Trophoblast cell (in vitro differentiated cells and primary cell): ENCODE results near the gene PXDN.

Experiments used
- DNase-seq, 2 donors: peaks; one replicate each; pipeline ENCODE4 v3.0.0-alpha.2; 2016
- H2AFZ ChIP-seq: 2 replicates; pipeline ENCODE4 v1.6.1; 2013; ENCODE audit warnings: low read length, moderate library complexity, mild to moderate bottlenecking; ENCODE audit not compliant: insufficient read depth, poor library complexity
- H2AK5ac ChIP-seq: 2 replicates; pipeline ENCODE4 v1.6.1; 2013; ENCODE audit warnings: mild to moderate bottlenecking, low read length
- H2BK120ac ChIP-seq: 2 replicates; pipeline ENCODE4 v1.6.1; 2013; ENCODE audit warnings: low read length, mild to moderate bottlenecking, moderate library complexity; ENCODE audit not compliant: insufficient read depth, poor library complexity
- H2BK12ac ChIP-seq: 2 replicates; pipeline ENCODE4 v1.6.1; 2013; ENCODE audit warnings: mild to moderate bottlenecking, low read length, moderate library complexity
- H2BK5ac ChIP-seq: 2 replicates; pipeline ENCODE4 v1.6.1; 2013; ENCODE audit warnings: low read length, low read depth, moderate library complexity, mild to moderate bottlenecking; ENCODE audit not compliant: poor library complexity
- H3K14ac ChIP-seq: 2 replicates; pipeline ENCODE4 v1.6.1; 2013; ENCODE audit warnings: mild to moderate bottlenecking, low read length
- H3K18ac ChIP-seq: 2 replicates; pipeline ENCODE4 v1.6.1; 2013; ENCODE audit warnings: mild to moderate bottlenecking, low read length
- H3K23ac ChIP-seq: 2 replicates; pipeline ENCODE4 v1.6.1; 2013; ENCODE audit warnings: low read length
- H3K27ac ChIP-seq: 2 replicates; pipeline ENCODE4 v1.5.1; 2013; ENCODE audit warnings: low read depth, mild to moderate bottlenecking, inconsistent platforms, low read length, moderate library complexity
- H3K27me3 ChIP-seq: 2 replicates; pipeline ENCODE4 v1.6.1; 2013; ENCODE audit warnings: inconsistent platforms, mild to moderate bottlenecking, low read length, moderate library complexity; ENCODE audit not compliant: insufficient read depth
- H3K36me3 ChIP-seq, 2 experiments: 1 replicate in 1 of 2; 2 replicates in 1 of 2; pipeline ENCODE4 v1.6.1; 2013; ENCODE audit warnings: low read length in 2 of 2, mild to moderate bottlenecking in 2 of 2, moderate library complexity in 1 of 2; ENCODE audit not compliant: insufficient read depth in 2 of 2, control insufficient read depth in 1 of 2
- H3K4ac ChIP-seq: 2 replicates; pipeline ENCODE4 v1.6.1; 2013; ENCODE audit warnings: low read depth, mild to moderate bottlenecking, low read length, moderate library complexity
- H3K4me1 ChIP-seq, 2 experiments: 1 replicate in 1 of 2; 2 replicates in 1 of 2; pipeline ENCODE4 v1.6.1; 2013; ENCODE audit warnings: low read length in 2 of 2, mild to moderate bottlenecking in 2 of 2, moderate library complexity in 1 of 2; ENCODE audit not compliant: insufficient read depth in 2 of 2, control insufficient read depth in 1 of 2
- H3K4me2 ChIP-seq: 2 replicates; pipeline ENCODE4 v1.6.1; 2013; ENCODE audit warnings: inconsistent platforms, mild to moderate bottlenecking, low read length, moderate library complexity
- H3K4me3 ChIP-seq: 2 replicates; pipeline ENCODE4 v1.5.1; 2013; ENCODE audit warnings: mild to moderate bottlenecking, low read depth, low read length, inconsistent platforms
- H3K79me1 ChIP-seq: one replicate; pipeline ENCODE4 v1.6.1; 2013; ENCODE audit warnings: low read length
- H3K79me2 ChIP-seq: 2 replicates; pipeline ENCODE4 v1.6.1; 2013; ENCODE audit warnings: low read length, mild to moderate bottlenecking; ENCODE audit not compliant: control insufficient read depth, insufficient read depth, poor library complexity
- H3K9ac ChIP-seq: 2 replicates; pipeline ENCODE4 v1.6.1; 2013; ENCODE audit warnings: mild to moderate bottlenecking, low read length
- H3K9me3 ChIP-seq: 2 replicates; pipeline ENCODE4 v1.6.1; 2013; ENCODE audit warnings: low read depth, mild to moderate bottlenecking, control low read depth, inconsistent platforms, low read length; ENCODE audit not compliant: insufficient read depth
- H4K12ac ChIP-seq: 2 replicates; pipeline ENCODE4 v1.6.1; 2013; ENCODE audit warnings: low read depth, mild to moderate bottlenecking, low read length, moderate library complexity
- H4K8ac ChIP-seq: 2 replicates; pipeline ENCODE4 v1.6.1; 2013; ENCODE audit warnings: low read depth, mild to moderate bottlenecking, low read length, moderate library complexity
- H4K91ac ChIP-seq: one replicate; pipeline ENCODE4 v1.6.1; 2013; ENCODE audit warnings: low read depth, mild to moderate bottlenecking, low read length, moderate library complexity
- WGBS: extraction: QIAGEN DNeasy Blood & Tissue Kit; methylation state at CpG from one replicate; pipeline ENCODE4 v1.1.7; 2013; ENCODE audit warnings: missing lambda C conversion rate; ENCODE audit not compliant: insufficient read length, insufficient coverage; ENCODE audit errors: extremely low coverage; 5-methylcytosine and 5-hydroxymethylcytosine counted together

The PXDN gene

GRCh38 chr2:1739322-1739957 is 4.9 kb downstream of the PXDN start:
- Histone ChIP-seq H4K12ac (no peak overlapping the region), H3K4me3 (no peak overlapping the region), H2BK120ac (no peak overlapping the region), H4K91ac (no peak overlapping the region), H3K4ac (peak overlapping the region; percentile 60), H3K36me3 (peaks cover 4 to 10% of the 10 kb centered on the region in 2 experiments), H3K79me1 (peaks cover 27% of the 10 kb centered on the region), H4K8ac (no peak overlapping the region), H3K14ac (no peak overlapping the region), H3K27ac (no peak overlapping the region), H2BK12ac (peak overlapping the region; percentile 33), H2AFZ (no peak overlapping the region), H3K9ac (no peak overlapping the region), H3K4me2 (no peak overlapping the region), H3K4me1 (peaks cover 30 to 31% of the 10 kb centered on the region in 2 experiments), H2AK5ac (no peak overlapping the region), H3K79me2 (peaks cover 25% of the 10 kb centered on the region), H3K18ac (peak overlapping the region; percentile 14), H3K9me3 (peaks cover 2% of the 10 kb centered on the region), H2BK5ac (no peak overlapping the region), H3K23ac (no peak overlapping the region), H3K27me3 (no peaks in the 10 kb centered on the region)
- no peak for DNase-seq
- WGBS: no CpG with 5 or more reads among the region's 9 CpGs

GRCh38 chr2:1738646-1739302 is 5.5 kb downstream of the PXDN start:
- WGBS: no CpG with 5 or more reads among the region's 19 CpGs
- peaks cover 22% of the 10 kb centered on the region for H3K79me1 ChIP-seq

GRCh38 chr2:1738163-1738562 is 6.2 kb downstream of the PXDN start:
- Histone ChIP-seq H3K4me1 (peaks cover 30 to 31% of the 10 kb centered on the region in 2 experiments), H4K12ac (no peak overlapping the region), H3K9me3 (peaks cover 2% of the 10 kb centered on the region), H3K27ac (no peak overlapping the region), H3K23ac (no peak overlapping the region), H3K14ac (no peak overlapping the region), H2BK5ac (no peak overlapping the region), H3K79me2 (peaks cover 21% of the 10 kb centered on the region), H3K4me2 (no peak overlapping the region), H2BK120ac (no peak overlapping the region), H3K36me3 (peaks cover 4 to 13% of the 10 kb centered on the region in 2 experiments), H4K91ac (no peak overlapping the region), H2AFZ (no peak overlapping the region), H3K9ac (no peak overlapping the region), H4K8ac (no peak overlapping the region), H3K27me3 (no peaks in the 10 kb centered on the region), H3K4ac (peak overlapping the region; percentile 70), H2AK5ac (no peak overlapping the region), H2BK12ac (no peak overlapping the region), H3K18ac (no peak overlapping the region), H3K79me1 (peaks cover 19% of the 10 kb centered on the region), H3K4me3 (no peak overlapping the region)
- DNase-seq: no peak
- WGBS: no CpG with 5 or more reads among the region's 7 CpGs

More at GRCh38 chr2:1738646-1739302, 5.5 kb downstream of the PXDN start:
- Histone ChIP-seq H3K23ac (no peak overlapping the region), H3K14ac (no peak overlapping the region), H3K9me3 (peaks cover 2% of the 10 kb centered on the region), H3K4me3 (no peak overlapping the region), H3K4me1 (peaks cover 30 to 31% of the 10 kb centered on the region in 2 experiments), H4K8ac (no peak overlapping the region), H2BK12ac (peak overlapping the region; percentile 33), H3K9ac (no peak overlapping the region), H2BK5ac (no peak overlapping the region), H4K91ac (no peak overlapping the region), H3K79me2 (peaks cover 23% of the 10 kb centered on the region), H3K4ac (peak overlapping the region; percentile 31), H3K36me3 (peaks cover 4 to 10% of the 10 kb centered on the region in 2 experiments), H3K18ac (peak overlapping the region; percentile 14), H2BK120ac (no peak overlapping the region), H3K4me2 (no peak overlapping the region), H3K27ac (no peak overlapping the region), H2AFZ (no peak overlapping the region), H4K12ac (no peak overlapping the region), H2AK5ac (no peak overlapping the region), H3K27me3 (no peaks in the 10 kb centered on the region)
- DNase-seq: no peak

- Histone ChIP-seq H3K27ac (no peak overlapping the region), H3K18ac (no peak overlapping the region), H3K36me3 (peaks cover 4 to 16% of the 10 kb centered on the region in 2 experiments), H3K4me3 (no peak overlapping the region), H3K23ac (no peak overlapping the region), H3K4ac (no peak overlapping the region), H2BK120ac (no peak overlapping the region), H3K27me3 (no peaks in the 10 kb centered on the region), H2BK12ac (no peak overlapping the region), H3K79me1 (peaks cover 11% of the 10 kb centered on the region), H3K79me2 (peaks cover 19% of the 10 kb centered on the region), H3K14ac (no peak overlapping the region), H2BK5ac (no peak overlapping the region), H3K4me1 (peaks cover 30 to 33% of the 10 kb centered on the region in 2 experiments), H4K8ac (no peak overlapping the region), H2AFZ (no peak overlapping the region), H4K12ac (no peak overlapping the region), H3K9ac (no peak overlapping the region), H3K4me2 (no peak overlapping the region), H4K91ac (no peak overlapping the region), H2AK5ac (no peak overlapping the region), H3K9me3 (peaks cover 2% of the 10 kb centered on the region)
- peak in 1 of 2 donors; percentile 95 for DNase-seq
- WGBS: no CpG with 5 or more reads among the region's 17 CpGs
These were observed 7.3 kb downstream of the PXDN start for GRCh38 chr2:1736997-1737480.
